Measurements from ENCODE around the gene PLPP4.

The PLPP4 gene

GRCh38 chr10:120613180-120613579 is 156.2 kb downstream of the PLPP4 start:
- no peak for DNase-seq

GRCh38 chr10:120614680-120615079 is 157.7 kb downstream of the PLPP4 start:
- no peak for DNase-seq

- no peak for DNase-seq
Observed at GRCh38 chr10:120616311-120616911, 159.4 kb downstream of the PLPP4 start.

- DNase-seq, result no peak
Observed at GRCh38 chr10:120628197-120628596, 171.2 kb downstream of the PLPP4 start.

- DNase-seq, result no peak
Observed at GRCh38 chr10:120630266-120630665, 173.2 kb downstream of the PLPP4 start.

- DNase-seq, result no peak
Observed at GRCh38 chr10:120632047-120632446, 175.0 kb downstream of the PLPP4 start.

GRCh38 chr10:120632942-120633341 is 175.9 kb downstream of the PLPP4 start:
- no peak for DNase-seq

GRCh38 chr10:120634659-120635058 is 177.6 kb downstream of the PLPP4 start:
- DNase-seq, result no peak
